ENCODE measurements around the gene ZNF548. TPM values are rescaled to one million over a fixed set of nuclear protein-coding genes. Genes with fewer than 3 reads are reported as not detected.

Gene ZNF548
- total RNA-seq, 1 experiment from 2014 or later, result 13.0 TPM

- Histone ChIP-seq H3K14ac (ENCODE audit: insufficient read depth, low read length) (peak overlapping the region; percentile 29; the same call in 1 of the 2 replicates), H3K27ac (ENCODE audit: insufficient read length, low read depth, low read length) (no peak overlapping the region), H3K23ac (ENCODE audit: insufficient read length, low read depth, low read length) (no peak overlapping the region), H3K56ac (ENCODE audit: insufficient read length, low read depth, low read length) (no peak overlapping the region), H3T11ph (ENCODE audit: low read length) (peak overlapping the region; percentile 57), H2BK12ac (ENCODE audit: insufficient read length, low read depth, low read length) (no peak overlapping the region), H4K5ac (ENCODE audit: insufficient read length, low read depth, low read length) (no peak overlapping the region), H3K4me2 (ENCODE audit: insufficient read depth, insufficient read length, low read length) (peak overlapping the region; percentile 77), H3K9me3 (ENCODE audit: control insufficient read depth, low read depth, low read length) (no peaks in the 10 kb centered on the region), H2BK5ac (ENCODE audit: insufficient read length, low read length) (no peak overlapping the region), H3K9ac (ENCODE audit: extremely low read depth, insufficient read length, low read length) (peak overlapping the region; percentile 66), H2BK120ac (ENCODE audit: low read depth, low read length, poor library complexity, severe bottlenecking) (no peak overlapping the region), H3K4me1 (ENCODE audit: insufficient read depth, low read length) (peaks cover 5% of the 10 kb centered on the region; the same call in 1 of the 2 replicates), H3K79me1 (ENCODE audit: insufficient read depth, low read depth, low read length, poor library complexity, severe bottlenecking) (peaks cover 9% of the 10 kb centered on the region), H2AK5ac (ENCODE audit: insufficient read length, low read length) (no peak overlapping the region), H2BK15ac (ENCODE audit: low read depth, low read length) (no peak overlapping the region), H3K18ac (ENCODE audit: insufficient read length, low read depth, low read length) (peak overlapping the region; percentile 18), H2AFZ (ENCODE audit: low read length) (peak overlapping the region; percentile 12), H3K4ac (ENCODE audit: low read depth, low read length) (no peak overlapping the region), H4K8ac (replicated peaks; ENCODE audit: insufficient read length, low read depth, low read length) (no peak overlapping the region), H3K27me3 (ENCODE audit: insufficient read depth, low read length) (no peaks in the 10 kb centered on the region), H3K23me2 (ENCODE audit: insufficient read length, low read depth, low read length, poor library complexity, severe bottlenecking) (peaks cover 8% of the 10 kb centered on the region), H4K20me1 (ENCODE audit: control insufficient read depth, insufficient read depth, insufficient read length) (no peaks in the 10 kb centered on the region), H3K79me2 (ENCODE audit: insufficient read depth, low read length) (peaks cover 32% of the 10 kb centered on the region), H4K91ac (ENCODE audit: insufficient read length, low read depth, low read length) (no peak overlapping the region), H2BK20ac (ENCODE audit: low read depth, low read length, poor library complexity, severe bottlenecking) (no peak overlapping the region)
- no CpG with 5 or more reads among the region's 15 CpGs for WGBS (ENCODE audit: extremely low coverage, insufficient read length, low lambda C conversion rate)
- H3K27me3 Mint-ChIP-seq (ENCODE audit: low read depth), result peaks cover 1% of the 10 kb centered on the region; the same call in 1 of the 2 replicates
- peaks cover 16 to 17% of the 10 kb centered on the region in 2 experiments for H3K4me1 Mint-ChIP-seq
- H3K36me3 Mint-ChIP-seq (ENCODE audit: insufficient read depth in 1 of 3, low read depth in 3 of 3), result peaks cover 12 to 16% (median 13%) of the 10 kb centered on the region in 3 experiments
- H3K4me3 Mint-ChIP-seq, result peak overlapping the region; percentile 91 to 96
- DNase-seq, result peak; percentile 50
- no peak for TF ChIP-seq CTCF (conservative IDR thresholded peaks at IDR 0.05)
- peak overlapping the region; percentile 84 to 99 (median 97) for H3K27ac Mint-ChIP-seq
- H3K9me3 Mint-ChIP-seq, result peaks cover 0 to 6% of the 10 kb centered on the region in 2 experiments; a peak in 3 of 5 replicates
These were observed 44.9 kb downstream of the ZNF548 start for GRCh38 chr19:57434386-57435061.
